SW 1271 (cell line): ENCODE measurements around the gene APOL1.
"Not testable (repeated sequence)": the region's sequence is repeated elsewhere in the genome, so short reads cannot be mapped to it uniquely, and the experiment has no call there.

Experiments
- DNase-seq, 2 experiments: peaks; one replicate each; lab custom pipeline; 2025; lab: John Stamatoyannopoulos, UW

APOL1 gene

DNA sequence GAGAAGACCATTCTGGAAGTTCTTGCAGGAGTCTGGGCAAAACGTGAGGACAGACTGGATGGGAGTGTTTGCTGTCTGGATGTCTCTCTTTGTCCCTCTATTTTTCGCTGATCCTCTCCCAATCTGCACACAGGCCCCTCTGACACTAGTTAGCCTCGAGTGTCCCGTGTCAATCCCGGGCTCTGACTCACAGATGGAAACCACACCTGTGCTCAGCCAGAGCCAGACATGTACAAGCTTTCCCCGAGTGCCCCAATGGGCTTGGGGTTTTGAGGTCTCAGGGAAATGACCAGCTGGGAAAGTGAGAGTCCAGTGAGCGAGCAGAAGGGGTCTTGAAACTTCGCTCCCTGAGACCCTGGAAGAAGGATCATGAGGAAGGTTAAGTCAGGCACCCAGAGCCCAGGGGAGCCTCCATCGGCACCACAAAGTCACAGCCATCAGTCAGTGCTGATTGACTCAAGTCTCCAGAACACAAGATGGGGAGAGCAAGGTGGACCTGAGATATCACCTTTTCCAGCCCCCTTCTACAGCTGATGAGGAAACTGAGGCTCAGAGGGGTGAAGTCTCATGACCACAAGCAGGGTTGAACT is 27.5 kb upstream of the APOL1 start:
- no peak for DNase-seq

DNA sequence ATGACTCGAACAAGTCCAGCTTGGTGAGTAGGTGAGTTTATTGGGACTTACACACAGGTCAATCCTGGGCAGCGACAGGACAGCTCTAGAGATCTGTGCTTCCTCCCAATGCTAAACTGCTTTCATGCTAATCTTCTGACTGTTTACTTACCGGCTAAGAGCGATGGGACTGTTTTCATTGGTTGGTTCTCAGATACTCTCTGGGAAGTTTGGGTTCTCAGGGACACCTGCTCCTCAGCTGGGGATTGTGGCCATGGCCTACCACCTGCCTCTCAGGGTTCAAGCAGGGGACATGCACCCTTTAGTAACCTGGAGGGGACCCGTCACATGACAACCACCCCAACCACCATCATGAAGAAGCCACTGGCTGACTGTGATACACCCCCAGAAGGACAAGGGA is 26.7 kb upstream of the APOL1 start:
- DNase-seq, result no peak

GRCh38 chr22:36227396-36227795 is 25.5 kb upstream of the APOL1 start:
- no peak for DNase-seq

GRCh38 chr22:36227806-36228205 is 25.1 kb upstream of the APOL1 start:
- no peak for DNase-seq

DNA sequence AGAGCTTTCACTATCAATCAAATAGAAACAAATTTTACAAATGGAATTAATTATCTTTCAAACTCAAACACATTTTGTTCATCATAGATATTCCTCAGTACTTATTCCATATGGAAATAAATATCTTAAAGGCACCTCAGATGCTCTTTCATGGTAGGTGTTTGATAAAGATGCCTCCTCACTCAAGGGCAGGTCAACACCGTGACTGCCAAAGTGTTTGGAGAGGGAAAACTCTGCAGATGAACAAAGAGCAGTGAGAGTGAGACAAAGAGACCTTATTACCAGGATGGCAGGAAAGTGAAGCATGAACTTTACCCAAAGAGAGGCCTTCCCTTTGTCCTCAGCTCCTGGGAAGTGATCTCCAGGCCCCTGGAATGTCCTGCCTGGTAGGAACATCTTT is 24.6 kb upstream of the APOL1 start:
- not testable (repeated sequence) for DNase-seq

DNA sequence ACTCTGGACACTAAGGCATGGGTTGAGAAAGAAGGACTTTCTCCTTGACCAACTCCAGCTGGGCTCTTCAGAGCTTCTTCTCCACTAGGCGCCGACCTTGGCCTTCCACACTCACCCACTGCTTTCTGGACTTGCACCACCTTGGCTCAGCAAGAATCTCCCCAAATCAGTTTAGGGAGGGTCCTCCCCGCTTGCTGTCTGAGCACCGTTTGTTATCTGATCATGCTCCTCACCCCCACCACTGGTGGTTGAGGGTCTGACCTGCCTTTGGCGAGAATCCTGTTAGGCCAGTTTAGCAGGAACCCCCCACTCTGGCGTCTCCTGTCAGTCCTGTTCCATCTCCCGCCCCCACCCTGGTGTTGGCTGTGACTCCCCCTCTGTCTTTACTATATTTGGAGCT is 24.0 kb upstream of the APOL1 start:
- no peak for DNase-seq

- DNase-seq, result not testable (repeated sequence)
These were observed 23.3 kb upstream of the APOL1 start for GRCh38 chr22:36229649-36230048.

DNA sequence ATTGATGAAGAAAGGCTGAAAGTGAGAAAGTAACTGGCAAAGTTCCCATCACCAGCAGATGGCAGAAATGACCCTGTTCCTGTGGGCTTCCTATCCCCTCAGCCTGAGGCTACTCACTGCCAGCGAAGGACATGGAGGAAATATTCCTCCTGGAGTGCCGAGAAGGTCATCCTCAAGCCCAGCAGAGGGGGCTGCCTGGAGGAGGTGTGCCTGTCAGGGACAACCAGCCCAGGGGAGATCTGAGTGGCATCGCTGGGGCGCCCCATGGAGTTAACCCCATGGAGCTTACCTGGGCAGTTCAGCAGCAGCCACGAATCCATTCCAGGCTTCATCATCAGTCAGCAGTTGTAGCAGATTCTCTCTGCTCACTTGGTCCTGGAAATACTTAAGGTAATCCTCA is 21.9 kb upstream of the APOL1 start:
- DNase-seq, result not testable (repeated sequence)

DNA sequence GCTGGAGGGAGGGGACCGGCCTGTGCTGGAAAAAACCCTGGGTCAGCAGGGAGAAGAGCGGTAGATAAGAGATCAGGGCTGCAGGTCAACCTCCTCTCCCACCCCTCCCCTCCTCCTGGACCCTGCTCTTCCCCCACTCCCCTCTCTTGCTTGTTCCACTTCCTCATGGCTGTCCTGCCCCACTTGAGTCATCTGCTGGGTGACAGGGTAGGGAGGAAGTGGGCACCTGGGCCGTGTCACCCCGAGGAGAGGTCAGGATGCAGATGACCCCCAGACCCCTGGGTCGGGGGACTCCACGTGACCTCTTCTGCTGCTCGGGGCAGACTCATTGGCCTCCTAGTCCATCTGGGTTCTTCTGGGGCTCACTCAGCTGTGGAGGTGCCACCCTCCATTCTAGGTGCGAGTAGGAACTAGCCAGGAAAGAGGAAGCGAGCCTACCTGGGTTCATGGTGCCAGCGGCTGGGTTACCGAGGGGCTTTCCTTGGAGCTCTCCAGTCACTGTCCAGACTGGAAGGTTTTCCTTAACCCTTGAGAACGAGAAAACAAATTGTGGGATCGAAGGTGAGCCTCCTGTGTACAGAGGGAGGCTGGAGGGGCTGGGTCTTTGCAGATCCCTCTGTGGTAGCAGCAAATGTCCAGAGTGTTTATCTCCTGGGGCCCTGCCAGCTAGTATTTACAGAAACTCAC is 20.1 kb upstream of the APOL1 start:
- DNase-seq, result no peak

- no peak for DNase-seq
These were observed 19.1 kb upstream of the APOL1 start for GRCh38 chr22:36233796-36234195.

- no peak for DNase-seq
These were observed 18.7 kb upstream of the APOL1 start for GRCh38 chr22:36234213-36234612.

GRCh38 chr22:36234919-36235318 is 18.0 kb upstream of the APOL1 start:
- DNase-seq, result no peak

- DNase-seq, result no peak
These were observed 17.3 kb upstream of the APOL1 start for GRCh38 chr22:36235585-36235984.

DNA sequence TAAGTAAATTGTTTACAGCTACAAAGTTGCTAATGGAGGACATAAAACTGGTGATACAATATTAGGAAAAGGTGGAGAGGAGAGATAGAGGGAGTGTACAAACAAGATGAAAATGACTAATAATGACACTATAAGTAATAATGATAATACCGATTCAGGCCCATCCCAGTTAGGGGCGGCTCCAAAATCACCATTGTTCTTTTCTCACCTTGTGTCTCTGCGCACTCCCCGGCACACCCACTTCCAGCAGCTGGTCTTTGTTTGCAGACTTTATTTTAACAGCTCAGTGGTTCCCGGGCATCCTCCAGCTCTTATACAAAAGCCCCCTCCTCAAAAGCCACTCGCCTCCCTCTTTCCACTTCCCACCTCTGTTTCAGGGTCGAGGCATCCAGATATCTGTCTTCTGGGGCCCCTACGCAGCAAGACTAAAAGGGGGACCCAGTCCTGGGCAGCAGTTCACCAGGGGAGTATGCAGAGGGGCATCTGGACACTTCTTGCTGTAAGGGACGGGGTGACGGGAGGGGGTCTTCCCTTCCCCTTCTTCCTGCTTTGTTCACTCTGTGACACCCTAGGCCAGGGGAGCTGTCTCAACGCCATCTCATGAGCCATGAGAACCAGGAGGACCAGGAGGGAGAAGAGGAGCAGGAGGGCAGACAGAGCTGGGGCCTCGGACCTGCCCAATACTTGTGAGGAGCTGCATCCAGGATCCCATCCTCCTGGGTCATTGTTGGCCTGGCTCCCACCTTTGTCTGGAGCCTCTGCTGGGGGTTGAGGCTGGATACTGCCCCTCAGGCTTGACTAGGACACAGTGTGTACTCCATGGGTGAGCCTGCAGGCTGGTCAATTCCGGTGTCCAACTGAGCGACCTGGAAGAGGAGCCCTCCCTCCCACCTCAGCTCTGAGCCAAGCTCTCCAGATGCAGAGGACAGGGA is 16.3 kb upstream of the APOL1 start:
- DNase-seq, result no peak

DNA sequence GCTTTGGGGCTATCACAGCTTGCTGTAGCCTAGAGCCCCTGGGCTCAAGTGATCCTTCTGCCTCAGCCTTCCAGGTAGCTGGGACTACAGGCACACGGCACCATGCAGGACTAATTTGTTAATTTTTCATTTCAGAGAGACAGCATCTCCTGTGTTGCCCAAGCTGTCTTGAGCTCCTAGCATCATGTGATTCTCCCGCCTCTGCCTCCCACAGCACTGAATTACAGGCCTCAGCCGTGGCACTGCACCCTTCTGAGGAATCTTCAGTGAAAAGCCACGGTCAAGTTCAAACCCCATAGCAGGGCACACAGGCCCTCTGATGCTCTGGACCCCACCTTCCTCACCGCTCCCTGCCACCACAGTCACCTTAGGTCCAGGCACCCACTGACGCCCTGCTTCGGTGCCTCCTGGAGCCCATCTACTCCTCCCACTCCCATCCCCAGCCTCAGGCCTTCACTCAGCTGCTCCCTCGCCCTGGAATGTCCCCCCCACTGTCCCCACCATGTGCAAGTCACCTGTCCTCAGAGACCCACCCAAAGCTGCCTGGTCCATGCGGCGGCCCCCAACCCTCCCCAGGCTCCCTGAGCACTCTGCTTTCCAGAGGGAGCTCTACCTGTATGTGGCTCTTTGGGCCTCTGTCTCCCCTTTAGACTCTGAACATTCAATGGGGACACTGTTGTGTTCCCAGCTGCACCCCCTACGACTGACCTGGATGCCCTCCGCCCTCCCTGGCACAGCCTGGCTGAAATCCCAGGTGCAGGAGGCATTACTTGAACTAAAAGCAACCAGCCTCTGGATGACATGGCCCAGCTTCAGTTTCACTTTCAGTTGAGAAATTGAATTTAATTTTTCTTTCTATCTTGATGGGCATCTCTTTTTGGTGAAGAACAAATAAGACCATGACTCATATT is 15.2 kb upstream of the APOL1 start:
- DNase-seq, result no peak

DNA sequence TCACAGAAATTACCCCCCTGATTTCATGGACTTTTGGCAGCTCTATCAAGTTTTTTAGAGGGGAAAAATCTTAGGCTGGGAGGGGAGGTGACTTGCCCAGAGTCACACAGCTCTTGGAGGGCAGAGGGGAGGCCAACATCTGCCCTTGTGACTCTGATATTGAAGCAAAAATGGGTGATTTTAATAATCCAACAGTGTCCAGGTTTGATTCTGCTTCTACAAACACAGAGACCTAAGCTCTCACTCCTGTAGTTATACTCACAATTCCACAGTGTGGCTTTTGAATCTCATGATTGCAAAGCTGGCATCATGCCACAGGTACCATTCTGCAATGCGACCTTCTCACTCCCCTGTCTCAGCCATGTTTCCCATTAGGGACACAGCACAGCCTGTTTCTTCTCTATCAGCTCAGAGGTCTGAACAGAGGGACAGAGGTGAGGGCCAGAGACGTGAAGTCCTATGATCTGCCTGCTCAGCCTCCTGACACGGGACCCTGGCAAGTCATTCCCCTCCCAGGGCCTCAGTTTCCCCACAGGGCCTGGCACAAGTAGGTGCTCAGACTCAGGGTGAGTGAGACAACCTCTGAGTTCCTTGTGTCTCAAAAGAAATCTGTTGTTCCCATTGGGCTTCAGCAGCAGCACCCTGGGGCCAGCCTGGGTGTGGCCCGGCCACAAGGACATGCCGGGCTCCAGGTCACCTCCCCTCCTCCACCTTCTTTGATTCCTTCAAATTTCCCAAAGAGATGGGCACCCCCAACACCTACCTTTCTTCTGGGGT is 14.4 kb upstream of the APOL1 start:
- DNase-seq, result no peak

- DNase-seq, result no peak
These were observed 13.9 kb upstream of the APOL1 start for GRCh38 chr22:36239150-36239400.

DNA sequence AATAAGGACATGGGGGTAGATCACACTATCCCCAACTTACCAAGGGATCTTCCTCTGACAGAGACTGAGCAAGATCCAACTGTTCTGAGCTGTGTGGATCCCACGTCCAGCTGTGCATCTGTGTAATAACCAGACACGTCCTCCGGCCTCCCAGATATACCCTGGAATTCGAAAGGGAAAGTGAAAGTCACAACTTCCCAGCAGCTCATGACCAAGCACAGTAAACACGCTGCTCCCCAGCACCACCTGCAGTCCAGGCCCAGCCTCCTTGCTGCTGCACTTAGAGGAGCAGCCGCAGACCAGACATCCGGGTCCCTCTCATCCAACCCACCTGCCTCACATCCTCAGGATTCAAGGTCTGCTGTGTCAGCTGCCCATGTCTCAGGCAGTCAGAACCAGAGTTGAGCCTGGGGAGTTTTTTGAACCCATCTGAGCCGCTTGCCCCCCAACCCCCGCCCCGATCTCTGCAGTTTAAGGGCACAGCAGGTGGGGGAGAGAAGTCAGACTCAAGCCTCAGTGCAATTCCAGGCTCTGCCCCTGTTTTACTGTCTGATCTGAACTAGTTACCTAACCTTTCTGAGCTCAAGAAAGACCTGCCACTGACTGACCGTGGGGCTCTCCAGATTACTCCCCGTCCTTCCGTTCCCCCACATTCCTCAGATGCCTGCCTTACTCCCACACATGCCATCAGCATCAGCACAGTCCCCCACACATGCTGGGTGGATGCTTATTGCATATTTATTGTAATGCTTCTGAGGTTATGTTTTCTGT is 13.3 kb upstream of the APOL1 start, which contains the start of gene APOL2:
APOL2 (minus strand) TSS at position 127 of the 771 bp plus-strand sequence. CDS start 6,365 bp downstream, outside the sequence.
- peak; percentile 69 to 90 for DNase-seq

- DNase-seq, result no peak
These were observed 8.9 kb upstream of the APOL1 start for GRCh38 chr22:36243986-36244385.
